Measurements from ENCODE around the gene S1PR3.
A peak's percentile ranks its signal among the peaks of the same experiment; 100 is the strongest.

The S1PR3 gene

GRCh38 chr9:88993871-88994460 is 2.7 kb downstream of the S1PR3 start:
- no peak for DNase-seq

DNA sequence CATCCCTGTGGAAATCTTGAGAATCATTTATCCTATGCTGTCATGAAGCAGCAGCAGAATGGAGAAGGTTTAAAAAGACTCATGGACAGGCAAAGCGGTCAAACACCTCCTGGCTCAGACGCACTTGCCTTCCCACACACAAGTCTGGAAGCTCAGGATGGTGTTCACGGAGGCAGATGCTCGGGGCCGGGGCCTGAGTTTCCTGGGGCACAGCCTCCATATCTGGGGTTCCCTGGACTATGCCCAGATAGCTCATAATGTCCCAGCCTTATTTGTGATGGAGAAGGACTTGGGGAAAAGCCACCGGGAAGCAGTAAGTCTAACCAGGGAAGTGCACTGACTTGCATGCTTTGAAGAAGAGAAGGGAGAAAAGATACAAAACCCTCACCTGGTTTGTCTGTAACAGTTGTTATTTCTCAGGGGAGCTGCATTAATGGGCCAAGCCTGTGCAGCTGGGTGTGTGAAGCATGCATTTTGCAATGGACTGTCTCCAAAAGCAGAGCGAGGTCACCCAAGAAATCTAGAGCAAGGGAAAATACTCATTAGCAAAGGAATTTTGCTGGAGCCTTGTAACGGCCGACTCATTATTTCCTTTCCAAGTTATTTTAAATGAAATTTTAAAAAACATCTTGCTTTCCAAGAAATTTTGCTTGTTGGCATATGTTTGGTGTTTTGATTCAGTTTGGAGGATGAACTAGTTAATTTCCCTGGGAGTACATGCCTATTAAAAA is 3.4 kb downstream of the S1PR3 start:
- no peak for DNase-seq

GRCh38 chr9:88995200-88995577 is 3.9 kb downstream of the S1PR3 start:
- no peak for DNase-seq

DNA sequence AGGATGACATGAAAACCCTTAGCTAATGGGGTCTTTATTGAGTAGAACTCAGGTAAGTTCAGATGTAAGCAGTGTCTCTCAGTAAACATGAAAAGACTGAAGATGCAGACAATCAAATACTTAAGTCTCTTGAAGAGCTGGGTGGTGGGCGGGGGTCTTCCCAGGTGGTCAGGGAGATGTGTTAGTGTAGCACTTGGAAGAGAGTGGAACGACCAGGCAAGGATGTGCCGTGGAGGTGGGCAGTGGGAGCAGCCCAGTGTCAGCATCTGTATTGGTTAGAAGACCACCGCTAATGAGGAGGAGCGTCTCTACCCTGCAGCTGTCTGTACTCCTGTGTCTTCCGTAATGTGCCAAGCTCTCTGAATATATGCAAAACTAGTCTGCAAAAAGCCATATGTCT is 4.4 kb downstream of the S1PR3 start:
- DNase-seq: no peak

- no peak for DNase-seq
Observed at GRCh38 chr9:88996046-88996920, 5.0 kb downstream of the S1PR3 start.

DNA sequence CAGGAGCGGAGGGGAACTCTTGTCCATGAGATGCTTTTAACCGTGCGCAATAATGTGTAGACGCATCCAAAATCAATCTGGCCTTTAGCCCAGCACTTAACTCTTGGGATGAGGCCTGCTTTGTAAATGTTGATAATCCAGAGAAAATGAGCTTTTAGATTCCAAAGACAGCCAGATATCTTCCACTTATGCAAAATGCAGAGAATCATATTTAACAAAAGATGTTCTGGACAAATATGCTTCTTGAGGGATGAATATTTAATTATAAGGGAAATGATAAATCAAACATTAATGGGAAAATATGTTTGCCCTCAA is 5.6 kb downstream of the S1PR3 start:
- no peak for DNase-seq

- DNase-seq: no peak
Observed at GRCh38 chr9:88997646-88998045, 6.4 kb downstream of the S1PR3 start.

GRCh38 chr9:88998503-88998902 is 7.2 kb downstream of the S1PR3 start:
- DNase-seq: no peak

- no peak for DNase-seq
Observed at GRCh38 chr9:88998911-88999310, 7.6 kb downstream of the S1PR3 start.

DNA sequence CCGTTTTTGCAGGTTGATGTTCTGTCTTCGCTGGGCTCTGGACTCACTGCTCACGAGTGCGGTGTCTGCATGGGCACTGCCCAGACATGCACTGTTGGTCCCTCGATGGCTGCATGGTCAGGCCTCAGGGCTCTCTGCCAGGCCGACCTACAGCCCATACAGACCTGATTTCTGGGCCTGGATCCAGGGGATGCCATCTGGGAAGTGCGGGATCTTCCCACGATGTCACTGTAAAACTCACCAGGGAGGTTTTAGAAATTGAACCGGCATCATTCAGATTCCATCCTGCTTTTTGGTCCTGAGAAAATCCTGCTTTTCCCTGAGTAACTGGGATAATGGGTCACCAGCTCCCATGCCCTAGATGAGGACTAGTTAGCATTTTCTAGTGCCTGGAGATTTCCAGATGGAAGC is 9.1 kb downstream of the S1PR3 start:
- no peak for DNase-seq

DNA sequence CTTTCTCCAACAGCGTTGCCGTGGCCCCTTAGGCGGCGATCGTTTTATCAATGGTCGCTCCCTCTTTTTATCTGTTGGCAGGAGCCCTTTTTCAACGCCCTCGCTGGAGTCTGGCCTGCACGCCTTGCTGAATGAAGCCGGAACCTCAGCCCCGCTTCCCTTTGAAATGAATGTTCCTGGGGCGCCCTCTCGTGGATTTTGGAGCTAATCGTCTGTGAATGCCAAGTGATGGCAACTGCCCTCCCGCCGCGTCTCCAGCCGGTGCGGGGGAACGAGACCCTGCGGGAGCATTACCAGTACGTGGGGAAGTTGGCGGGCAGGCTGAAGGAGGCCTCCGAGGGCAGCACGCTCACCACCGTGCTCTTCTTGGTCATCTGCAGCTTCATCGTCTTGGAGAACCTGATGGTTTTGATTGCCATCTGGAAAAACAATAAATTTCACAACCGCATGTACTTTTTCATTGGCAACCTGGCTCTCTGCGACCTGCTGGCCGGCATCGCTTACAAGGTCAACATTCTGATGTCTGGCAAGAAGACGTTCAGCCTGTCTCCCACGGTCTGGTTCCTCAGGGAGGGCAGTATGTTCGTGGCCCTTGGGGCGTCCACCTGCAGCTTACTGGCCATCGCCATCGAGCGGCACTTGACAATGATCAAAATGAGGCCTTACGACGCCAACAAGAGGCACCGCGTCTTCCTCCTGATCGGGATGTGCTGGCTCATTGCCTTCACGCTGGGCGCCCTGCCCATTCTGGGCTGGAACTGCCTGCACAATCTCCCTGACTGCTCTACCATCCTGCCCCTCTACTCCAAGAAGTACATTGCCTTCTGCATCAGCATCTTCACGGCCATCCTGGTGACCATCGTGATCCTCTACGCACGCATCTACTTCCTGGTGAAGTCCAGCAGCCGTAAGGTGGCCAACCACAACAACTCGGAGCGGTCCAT is 10.0 kb downstream of the S1PR3 start:
- peak; percentile 75 for DNase-seq

GRCh38 chr9:89001917-89002540 is 10.8 kb downstream of the S1PR3 start:
- no peak for DNase-seq

- no peak for DNase-seq
Observed at GRCh38 chr9:89002987-89003386, 11.7 kb downstream of the S1PR3 start.

DNA sequence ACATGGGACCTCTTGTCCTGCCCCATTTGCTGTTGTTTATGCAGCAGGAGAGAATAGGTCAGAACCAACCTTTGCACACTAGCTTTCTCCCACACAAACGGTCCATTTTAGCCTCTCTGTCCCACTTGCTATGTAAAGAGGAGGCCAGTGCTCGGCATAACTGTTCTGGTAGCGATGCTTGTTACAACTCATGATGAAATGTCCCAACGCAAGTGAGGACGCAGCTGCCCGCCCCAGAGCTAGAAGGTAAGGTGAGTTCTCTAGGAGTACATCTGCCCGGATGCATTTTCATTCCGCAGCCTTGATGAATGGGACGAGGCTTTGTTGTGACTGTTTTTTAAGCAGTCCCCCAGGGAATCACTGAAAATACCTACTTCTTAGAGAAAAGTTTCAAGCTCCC is 14.1 kb downstream of the S1PR3 start:
- no peak for DNase-seq

DNA sequence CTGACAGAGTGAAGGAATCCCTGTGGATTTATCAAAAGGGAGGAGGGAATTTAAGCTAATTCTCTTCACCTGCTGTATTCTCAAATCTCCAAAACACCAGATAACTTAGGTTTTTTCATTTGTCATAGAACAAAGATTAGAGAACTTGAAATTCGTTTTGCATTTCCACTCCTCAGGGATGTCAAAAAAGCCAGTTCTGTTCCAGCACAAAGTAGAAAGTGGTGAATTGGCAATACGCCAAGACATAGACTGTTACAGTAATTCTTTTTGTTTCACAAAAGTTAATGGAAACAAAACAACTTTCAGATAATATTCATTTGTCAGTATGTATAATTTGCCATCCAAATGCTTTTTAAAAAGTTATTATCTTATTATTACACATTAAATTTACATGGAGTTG is 15.0 kb downstream of the S1PR3 start:
- no peak for DNase-seq

GRCh38 chr9:89006996-89007967 is 16.0 kb downstream of the S1PR3 start:
- DNase-seq: no peak

DNA sequence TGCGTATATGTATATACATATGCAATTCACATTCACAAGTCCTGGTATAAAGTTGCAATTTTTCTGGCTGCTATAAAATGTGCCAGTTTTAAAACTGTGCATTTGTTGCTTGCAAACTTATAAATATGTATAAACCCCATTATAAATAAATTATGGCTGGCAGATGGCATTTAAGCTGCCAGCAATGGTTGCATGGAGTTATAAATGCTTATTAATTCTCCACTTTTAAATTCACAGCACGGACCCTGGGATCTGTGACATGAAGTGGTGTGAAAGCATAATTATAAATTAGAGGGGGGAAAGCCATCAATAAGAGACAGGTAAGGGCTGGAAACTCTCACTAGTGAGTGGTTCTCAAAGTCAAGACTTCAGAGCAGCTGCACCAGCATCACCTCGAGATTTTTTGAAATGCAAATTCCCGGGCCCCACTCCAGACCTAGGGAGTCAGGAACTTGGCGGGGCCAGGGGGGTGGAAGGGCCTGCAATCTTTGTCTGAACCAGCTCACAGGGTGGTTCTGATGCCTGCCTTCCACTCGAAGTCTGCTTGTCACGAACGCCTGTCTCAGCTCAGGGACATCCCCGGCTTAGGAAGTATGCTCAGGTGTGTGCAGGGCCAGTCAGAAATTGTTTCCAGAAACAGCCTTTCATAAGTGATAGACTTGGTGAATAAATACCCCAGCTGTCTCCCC is 16.9 kb downstream of the S1PR3 start:
- no peak for DNase-seq

- DNase-seq: no peak
Observed at GRCh38 chr9:89008744-89009545, 17.7 kb downstream of the S1PR3 start.

DNA sequence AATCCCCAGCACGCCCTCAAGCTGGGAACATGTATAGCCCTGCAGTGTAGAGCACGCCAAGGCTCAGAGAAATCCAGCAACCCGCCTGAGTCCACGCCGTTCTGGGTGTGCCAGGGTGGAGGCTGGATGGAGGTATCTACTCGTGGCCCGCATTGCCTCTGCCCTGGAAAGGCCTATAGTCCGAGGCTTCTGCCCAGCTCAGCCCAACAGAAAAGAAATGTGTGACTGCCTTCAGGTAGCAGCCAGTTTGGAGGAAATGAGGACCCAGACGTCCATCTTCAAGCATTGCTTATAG is 18.2 kb downstream of the S1PR3 start:
- DNase-seq: no peak

DNA sequence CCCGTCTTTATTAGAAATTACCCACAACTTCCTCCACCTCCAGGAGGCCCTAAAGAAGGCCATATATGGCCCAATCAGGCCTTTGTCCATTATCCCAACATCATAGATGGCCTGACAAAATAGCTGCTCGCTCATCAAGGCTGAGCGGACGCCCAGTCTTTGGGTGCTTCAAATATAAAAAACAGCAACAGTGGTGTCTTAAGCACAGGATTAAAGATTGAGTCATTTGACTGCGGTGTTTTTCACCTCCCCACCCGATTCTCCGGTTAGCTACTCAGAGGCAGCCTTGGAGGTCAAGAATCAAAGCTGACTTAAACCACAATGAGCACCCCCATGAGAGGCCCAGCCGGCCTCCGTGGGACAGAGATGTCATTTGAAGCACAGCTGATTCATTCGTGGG is 18.8 kb downstream of the S1PR3 start:
- DNase-seq: no peak
